NCI-H446 treated with DMSO at 0.1 percent for 48 hours (cell line): ENCODE data around the gene TMC1.
"Not testable (repeated sequence)": the region's sequence is repeated elsewhere in the genome, so short reads cannot be mapped to it uniquely, and the experiment has no call there.

ENCODE experiments used
- DNase-seq: peaks from one replicate; lab custom pipeline; 2025; lab: John Stamatoyannopoulos, UW

The TMC1 gene

DNA sequence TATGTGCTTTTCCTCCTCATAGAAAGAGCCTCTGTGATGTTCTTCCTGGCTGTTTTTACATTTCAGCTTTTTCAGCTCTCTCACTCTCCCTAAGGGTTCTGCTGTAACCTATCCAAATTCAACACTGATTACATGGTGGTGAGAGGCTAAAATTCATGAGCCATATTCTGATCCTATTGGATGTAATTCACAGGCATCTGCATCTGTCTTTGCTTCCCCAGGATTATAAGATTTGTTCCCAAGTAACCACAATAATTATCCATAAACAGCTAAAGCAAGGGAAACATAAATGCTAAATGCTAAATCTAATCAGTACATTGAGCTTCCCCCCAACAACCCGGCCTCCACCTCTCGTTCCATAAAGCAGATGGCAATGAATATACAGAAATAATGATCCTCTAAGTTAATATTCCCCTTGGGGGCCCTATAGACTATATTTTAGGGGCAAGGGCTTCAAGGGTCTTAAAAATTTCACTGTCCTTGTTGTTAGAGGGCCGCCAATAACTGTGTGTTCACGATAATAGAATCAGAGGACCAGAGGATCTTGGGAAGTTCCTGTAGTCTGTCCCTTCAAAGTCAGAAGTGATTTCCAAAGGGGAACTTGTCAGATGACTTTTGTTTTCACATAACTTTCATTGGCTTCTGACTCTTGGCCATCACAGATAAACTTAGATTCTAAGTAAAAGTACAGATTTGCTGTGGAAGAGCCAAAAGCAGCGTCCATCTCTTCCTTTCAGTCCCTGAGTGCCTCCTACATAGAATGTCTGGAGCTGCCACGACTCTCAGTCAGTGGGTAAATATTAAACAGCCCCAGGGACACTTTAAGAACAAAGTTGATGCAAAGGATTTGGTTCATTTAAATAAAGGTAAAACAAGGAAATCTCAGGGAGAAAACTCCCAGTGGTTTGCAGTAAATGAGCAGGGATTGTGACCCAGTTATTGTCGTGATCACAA is 305.9 kb downstream of the TMC1 start:
- DNase-seq = no peak

- DNase-seq = no peak
Observed at GRCh38 chr9:72827950-72828731, 306.7 kb downstream of the TMC1 start.

GRCh38 chr9:72834994-72835393 is 313.6 kb downstream of the TMC1 start:
- DNase-seq = no peak

DNA sequence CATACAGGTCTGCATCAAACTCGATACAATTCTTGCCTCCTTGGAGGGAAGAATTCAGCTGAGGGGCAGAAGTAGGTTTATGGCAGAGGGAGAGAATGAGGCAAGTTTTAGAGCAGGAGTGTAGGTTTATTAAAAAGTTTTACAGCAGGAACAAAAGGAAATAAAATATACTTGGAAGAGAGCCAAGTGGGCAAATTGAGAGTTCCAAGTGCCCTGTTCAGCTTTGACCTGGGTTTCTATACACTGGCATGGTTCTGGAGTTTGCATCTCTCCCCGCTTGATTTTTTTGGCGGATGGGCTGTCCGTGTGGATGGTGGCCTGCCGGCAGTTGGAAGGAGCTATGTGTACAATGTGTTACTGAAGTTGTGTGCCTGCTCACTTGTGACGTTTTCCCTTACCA is 315.4 kb downstream of the TMC1 start:
- no peak for DNase-seq

DNA sequence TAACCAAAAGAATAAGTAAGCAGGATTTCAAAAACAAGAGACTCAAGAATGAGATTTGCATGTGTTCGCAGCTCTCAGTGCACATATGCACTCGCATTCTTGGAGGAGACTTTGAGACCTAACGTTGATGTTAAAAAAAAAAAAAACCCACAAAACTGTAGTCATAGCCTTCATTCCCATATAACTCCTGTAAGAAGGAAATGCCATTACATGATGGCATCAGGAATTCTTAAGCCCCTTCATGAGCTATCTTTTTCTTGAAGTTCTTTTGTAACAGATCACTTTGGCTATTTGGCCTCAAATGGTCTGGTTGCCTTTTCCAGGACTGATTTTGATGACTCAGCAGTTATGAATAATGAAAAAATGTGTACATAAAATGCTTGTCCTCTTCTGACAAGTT is 317.7 kb downstream of the TMC1 start:
- DNase-seq = no peak

- no peak for DNase-seq
Observed at GRCh38 chr9:72843520-72844439, 322.4 kb downstream of the TMC1 start.

- DNase-seq = no peak
Observed at GRCh38 chr9:72844440-72844768, 323.0 kb downstream of the TMC1 start.

DNA sequence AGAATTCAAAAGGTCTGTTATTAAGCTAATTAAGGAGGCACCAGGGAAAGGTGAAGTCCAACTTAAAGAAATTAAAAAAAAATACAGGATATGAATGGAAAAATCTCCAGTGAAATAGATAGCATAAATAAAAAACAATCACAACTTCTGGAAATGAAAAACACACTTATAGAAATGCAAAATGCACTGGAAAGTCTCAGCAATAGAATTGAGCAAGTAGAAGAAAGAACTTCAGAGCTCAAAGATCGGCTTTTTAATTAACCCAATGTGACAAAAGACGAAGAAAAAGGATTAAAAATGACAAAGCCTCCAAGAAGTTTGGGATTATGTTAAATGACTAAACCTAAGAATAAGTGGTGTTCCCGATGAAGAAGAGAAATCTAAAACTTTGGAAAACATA is 323.6 kb downstream of the TMC1 start:
- not testable (repeated sequence) for DNase-seq

DNA sequence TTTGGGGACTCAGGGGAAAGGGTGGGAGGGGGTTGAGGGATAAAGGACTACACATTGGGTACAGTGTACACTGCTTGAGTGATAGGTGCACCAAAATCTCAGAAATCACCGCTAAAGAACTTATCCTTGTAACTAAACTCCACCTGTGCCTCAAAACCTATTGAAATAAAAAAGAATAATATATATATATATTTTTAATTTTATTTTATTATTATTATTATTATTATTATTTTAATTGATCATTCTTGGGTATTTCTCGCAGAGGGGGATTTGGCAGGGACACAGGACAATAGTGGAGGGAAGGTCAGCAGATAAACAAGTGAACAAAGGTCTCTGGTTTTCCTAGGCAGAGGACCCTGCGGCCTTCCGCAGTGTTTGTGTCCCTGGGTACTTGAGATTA is 328.8 kb downstream of the TMC1 start:
- not testable (repeated sequence) for DNase-seq

GRCh38 chr9:72855321-72855720 is 333.9 kb downstream of the TMC1 start:
- no peak for DNase-seq

- no peak for DNase-seq
Observed at GRCh38 chr9:72855890-72856523, 334.6 kb downstream of the TMC1 start.

GRCh38 chr9:72856972-72857623 is 335.7 kb downstream of the TMC1 start:
- DNase-seq = no peak

DNA sequence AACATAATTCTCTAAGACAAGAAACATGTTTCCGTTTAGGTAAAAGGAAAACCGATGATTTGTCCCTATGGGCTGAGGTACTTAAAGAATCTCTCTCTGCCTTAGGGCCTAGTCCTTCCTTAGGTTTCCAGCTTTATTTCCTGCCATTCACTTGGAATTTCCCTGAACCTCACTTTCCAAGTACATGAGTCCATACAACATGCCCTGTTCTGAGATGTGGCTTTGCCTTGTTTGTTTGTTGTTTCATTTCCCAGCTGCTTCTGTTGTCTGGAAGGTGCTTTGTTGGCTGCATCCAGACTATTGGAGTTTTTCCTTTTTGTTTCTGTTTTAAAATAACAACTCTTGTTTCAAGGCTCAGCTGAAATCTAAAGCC is 336.2 kb downstream of the TMC1 start:
- DNase-seq = no peak

- no peak for DNase-seq
Observed at GRCh38 chr9:72858089-72858912, 336.9 kb downstream of the TMC1 start.

DNA sequence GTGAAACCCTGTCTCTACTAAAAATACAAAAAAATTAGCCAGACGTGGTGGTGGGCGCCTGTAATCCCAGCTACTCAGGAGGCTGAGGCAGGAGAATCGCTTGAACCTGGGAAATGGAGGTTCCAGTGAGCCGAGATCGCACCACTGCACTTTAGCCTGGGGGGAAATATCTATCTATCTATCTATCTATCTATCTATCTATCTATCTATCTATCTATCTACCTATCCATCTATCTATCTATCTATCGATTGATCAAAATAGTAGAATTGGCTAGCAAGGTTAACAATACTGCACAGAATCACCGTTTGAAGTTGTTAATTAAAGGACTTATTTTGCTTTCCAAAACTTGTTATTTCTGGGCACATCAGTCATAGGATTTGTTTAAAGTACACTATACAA is 341.4 kb downstream of the TMC1 start:
- DNase-seq = not testable (repeated sequence)

- DNase-seq = no peak
Observed at GRCh38 chr9:72863456-72864094, 342.2 kb downstream of the TMC1 start.

GRCh38 chr9:72864327-72864726 is 342.9 kb downstream of the TMC1 start:
- no peak for DNase-seq

- no peak for DNase-seq
Observed at GRCh38 chr9:72871685-72872084, 350.3 kb downstream of the TMC1 start.

- no peak for DNase-seq
Observed at GRCh38 chr9:72872718-72873117, 351.3 kb downstream of the TMC1 start.

- DNase-seq = no peak
Observed at GRCh38 chr9:72873456-72873855, 352.0 kb downstream of the TMC1 start.
